GM12875 (cell line): ENCODE results near the gene ATP11A.

Experiments used
- H3K4me3 ChIP-seq: one replicate; pipeline ENCODE4 v1.5.1; 2011; ENCODE audit warnings: low read depth, low read length, control low read depth
- TF ChIP-seq, protein P1 (sequence below): IDR thresholded peaks from 2 replicates; pipeline ENCODE4 v1.5.1; 2011; ENCODE audit warnings: low read depth, mild to moderate bottlenecking, control low read depth, inconsistent platforms, low read length, moderate library complexity, borderline replicate concordance; ENCODE audit not compliant: insufficient read depth

ATP11A gene

DNA sequence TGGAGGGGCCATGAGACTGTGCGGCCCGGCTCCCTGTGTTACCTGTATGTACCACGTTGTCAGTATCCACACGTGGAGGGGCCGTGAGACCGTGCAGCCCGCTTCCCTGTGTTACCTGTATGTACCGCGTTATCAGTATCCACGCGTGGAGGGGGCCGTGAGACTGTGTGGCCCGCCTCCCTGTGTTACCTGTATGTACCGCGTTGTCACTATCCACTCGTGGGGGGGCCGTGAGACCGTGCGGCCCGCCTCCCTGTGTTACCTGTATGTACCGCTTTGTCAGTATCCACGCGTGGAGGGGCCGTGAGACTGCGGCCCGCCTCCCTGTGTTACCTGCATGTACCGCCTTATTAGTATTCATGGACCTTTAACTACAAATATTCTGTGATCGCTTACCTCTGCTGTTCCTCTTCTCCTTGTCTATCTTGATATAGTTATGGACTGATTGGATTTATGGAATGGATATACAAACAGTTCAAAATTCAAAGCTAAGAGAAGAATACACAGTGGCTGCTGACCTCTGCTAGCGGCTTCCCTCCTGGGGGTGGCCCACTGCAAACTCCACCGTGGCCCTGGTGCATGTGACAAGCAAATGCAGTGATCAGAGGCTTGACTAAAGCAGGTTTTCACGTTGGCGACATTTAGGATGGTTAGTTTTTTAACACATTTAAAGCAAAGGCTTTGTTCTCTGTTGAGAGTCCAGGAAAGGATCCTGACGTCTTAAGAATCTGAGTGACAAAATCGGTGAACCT, 38.7 kb downstream of the ATP11A start:
- TF ChIP-seq, protein P1, sequence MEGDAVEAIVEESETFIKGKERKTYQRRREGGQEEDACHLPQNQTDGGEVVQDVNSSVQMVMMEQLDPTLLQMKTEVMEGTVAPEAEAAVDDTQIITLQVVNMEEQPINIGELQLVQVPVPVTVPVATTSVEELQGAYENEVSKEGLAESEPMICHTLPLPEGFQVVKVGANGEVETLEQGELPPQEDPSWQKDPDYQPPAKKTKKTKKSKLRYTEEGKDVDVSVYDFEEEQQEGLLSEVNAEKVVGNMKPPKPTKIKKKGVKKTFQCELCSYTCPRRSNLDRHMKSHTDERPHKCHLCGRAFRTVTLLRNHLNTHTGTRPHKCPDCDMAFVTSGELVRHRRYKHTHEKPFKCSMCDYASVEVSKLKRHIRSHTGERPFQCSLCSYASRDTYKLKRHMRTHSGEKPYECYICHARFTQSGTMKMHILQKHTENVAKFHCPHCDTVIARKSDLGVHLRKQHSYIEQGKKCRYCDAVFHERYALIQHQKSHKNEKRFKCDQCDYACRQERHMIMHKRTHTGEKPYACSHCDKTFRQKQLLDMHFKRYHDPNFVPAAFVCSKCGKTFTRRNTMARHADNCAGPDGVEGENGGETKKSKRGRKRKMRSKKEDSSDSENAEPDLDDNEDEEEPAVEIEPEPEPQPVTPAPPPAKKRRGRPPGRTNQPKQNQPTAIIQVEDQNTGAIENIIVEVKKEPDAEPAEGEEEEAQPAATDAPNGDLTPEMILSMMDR = no peak
- no peak overlapping the region for H3K4me3 ChIP-seq

DNA sequence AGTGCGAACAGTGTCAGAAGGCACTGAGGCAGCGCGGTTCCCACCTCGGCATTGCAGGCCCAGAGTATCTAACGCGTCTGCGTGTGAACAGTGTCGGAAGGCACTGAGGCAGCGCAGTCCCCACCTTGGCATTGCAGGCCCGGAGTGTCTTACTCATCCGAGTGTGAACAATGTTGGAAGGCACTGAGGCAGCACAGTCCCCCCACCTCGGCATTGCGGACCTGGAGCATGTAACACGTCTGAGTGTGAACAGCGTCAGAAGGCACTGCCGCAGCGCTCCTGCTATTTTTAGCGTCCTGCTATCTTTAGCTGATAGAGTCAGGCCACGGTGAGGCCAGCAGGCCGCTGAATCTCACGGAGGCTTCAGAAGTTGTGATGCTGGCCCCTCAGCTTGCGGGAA, 39.6 kb downstream of the ATP11A start:
- TF ChIP-seq, protein P1 = no peak
- no peak overlapping the region for H3K4me3 ChIP-seq

DNA sequence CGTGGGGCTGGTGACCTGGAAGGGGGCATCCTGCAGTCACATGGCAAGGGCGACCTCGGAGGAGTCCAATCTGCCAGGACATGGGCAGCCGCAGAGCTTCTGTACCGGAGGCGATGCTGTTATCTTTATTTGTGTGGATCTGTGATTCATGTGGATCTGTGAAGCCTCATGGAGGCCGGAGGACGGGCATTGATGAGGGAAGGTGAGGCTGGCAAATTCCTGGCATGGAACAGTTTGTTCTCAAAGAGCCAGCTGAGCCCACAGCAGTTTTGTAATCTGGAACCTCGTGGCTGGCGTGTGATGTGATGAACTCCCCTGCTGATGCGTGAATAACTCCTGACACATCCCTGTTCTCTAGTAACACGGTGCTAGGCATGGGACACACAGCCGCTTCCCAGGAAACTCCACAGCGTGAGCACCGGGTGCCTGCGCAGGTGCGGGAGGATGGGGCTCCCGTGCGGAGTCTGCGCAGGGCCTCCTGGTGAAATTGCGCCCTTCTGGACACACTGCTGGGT, 40.4 kb downstream of the ATP11A start:
- no peak overlapping the region for H3K4me3 ChIP-seq
- TF ChIP-seq, protein P1 = no peak

DNA sequence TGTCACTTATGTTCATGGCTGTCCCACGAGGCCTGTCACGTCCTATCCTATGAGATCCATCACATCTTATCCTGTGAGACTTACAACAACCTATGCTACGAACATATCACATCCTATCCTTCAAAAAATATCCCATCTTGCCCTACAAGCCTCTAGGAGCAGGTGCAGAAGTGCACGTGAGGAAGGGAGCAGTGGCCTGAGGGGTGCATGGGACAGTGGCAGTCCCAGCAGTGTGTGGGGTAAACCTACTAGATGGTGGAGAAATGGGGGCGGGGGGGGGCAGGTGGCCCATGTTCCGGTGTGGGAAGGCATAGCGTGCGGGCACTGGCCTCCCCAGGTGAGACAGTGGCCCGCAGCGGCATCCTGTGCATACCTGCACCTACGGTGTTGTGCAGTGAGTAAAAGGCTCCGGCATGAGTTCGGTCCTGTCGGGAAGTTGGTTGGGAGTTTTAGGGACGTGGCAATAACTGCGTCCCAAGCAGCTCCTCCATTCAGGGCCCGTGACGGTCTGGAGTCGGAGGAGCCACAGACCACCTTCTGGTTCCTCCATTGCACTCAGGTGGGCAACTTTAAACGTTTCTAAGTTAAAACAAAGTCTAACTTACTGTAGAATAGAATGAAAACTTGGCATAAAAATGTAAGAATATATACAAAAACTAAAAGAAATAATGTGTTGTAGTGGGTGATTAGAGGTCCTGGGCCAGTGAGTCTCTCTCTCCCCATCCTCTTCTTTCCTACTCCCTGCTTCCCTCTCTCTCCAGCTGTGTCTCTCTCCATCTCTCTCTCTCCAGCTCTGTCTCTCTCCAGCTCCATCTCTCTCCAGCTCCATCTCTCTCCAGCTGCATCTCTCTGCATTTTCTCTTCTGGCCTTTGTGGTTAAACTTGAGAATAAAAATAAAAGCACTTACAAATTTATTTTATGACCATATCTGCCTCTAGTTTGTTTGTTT, 42.1 kb downstream of the ATP11A start:
- H3K4me3 ChIP-seq = no peak overlapping the region
- TF ChIP-seq, protein P1 = no peak

DNA sequence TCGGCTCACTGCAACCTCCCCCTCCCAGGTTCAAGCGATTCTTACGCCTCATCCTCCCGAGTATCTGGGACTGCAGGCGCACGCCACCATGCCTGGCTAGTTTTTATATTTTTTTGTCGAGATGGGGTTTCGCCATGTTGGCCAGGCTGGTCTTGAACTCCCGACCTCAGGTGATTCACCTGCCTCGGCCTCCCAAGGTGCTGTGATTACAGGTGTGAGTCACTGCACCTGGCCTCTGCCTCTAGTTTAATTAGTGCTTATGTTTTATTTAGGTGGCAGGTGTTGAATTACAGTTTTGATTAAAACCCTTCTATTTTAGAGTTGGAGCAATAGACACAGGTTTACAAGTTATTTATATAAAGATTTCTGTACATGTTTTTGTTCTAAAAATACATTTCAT, 42.8 kb downstream of the ATP11A start:
- TF ChIP-seq, protein P1 = no peak

DNA sequence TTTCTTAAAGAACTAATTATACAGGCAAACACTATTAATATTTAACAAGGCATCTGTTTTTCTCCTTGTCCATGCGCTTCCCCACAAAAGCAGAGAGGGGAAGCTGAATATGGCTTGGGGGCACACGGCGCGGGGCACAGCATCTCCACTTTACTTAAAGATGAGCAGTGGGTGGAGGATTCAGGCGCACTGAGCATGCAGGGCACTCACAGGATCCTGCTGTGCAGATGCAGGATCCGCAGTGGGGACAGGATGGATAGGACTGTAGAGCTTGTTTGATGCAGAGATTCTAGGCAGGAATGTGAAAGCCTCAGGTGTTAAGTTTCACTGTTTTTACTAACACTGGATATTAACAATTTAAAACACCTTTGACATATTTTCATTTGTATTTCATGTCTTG, 43.3 kb downstream of the ATP11A start:
- H3K4me3 ChIP-seq = no peak overlapping the region
- TF ChIP-seq, protein P1 = no peak

More for the DNA sequence above, 42.8 kb downstream of the ATP11A start:
- no peak overlapping the region for H3K4me3 ChIP-seq
